Smooth muscle cell (in vitro differentiated cells): ENCODE measurements around the gene PTCD1. TPM values are rescaled to one million over a fixed set of nuclear protein-coding genes. Genes with fewer than 3 reads are reported as not detected.

Experiments
- DNase-seq: peaks from one replicate; lab custom pipeline; 2025; ENCODE audit not compliant: unreplicated experiment; lab: John Stamatoyannopoulos, UW
- H2AFZ ChIP-seq: fragments of 200-600 bp; sonication (generic); 2 replicates; pipeline ENCODE4 v1.6.0; 2016; ENCODE audit warnings: antibody characterized with exemption, low read depth, mild to moderate bottlenecking
- H3F3A ChIP-seq: fragments of 200-600 bp; sonication (generic); 2 replicates; pipeline ENCODE4 v1.6.0; 2017; ENCODE audit warnings: antibody characterized with exemption, low read depth
- H3K27ac ChIP-seq: fragments of 200-600 bp; sonication (generic); 2 replicates; pipeline ENCODE4 v1.5.1; 2016; ENCODE audit warnings: low read depth, mild to moderate bottlenecking
- H3K27me3 ChIP-seq: fragments of 200-600 bp; sonication (generic); 2 replicates; pipeline ENCODE4 v1.6.1; 2016; ENCODE audit warnings: low read depth, mild to moderate bottlenecking
- H3K36me3 ChIP-seq: fragments of 200-600 bp; sonication (generic); 2 replicates; pipeline ENCODE4 v1.5.1; 2016; ENCODE audit warnings: low read depth
- H3K4me1 ChIP-seq: fragments of 200-600 bp; sonication (generic); 2 replicates; pipeline ENCODE4 v1.5.1; 2016; ENCODE audit warnings: low read depth
- H3K4me2 ChIP-seq: fragments of 200-600 bp; sonication (generic); 2 replicates; pipeline ENCODE4 v1.6.0; 2016; ENCODE audit warnings: mild to moderate bottlenecking
- H3K4me3 ChIP-seq: fragments of 200-600 bp; sonication (generic); 2 replicates; pipeline ENCODE4 v1.5.1; 2016; ENCODE audit warnings: mild to moderate bottlenecking
- H3K79me2 ChIP-seq: fragments of 200-600 bp; sonication (generic); 2 replicates; pipeline ENCODE4 v1.6.0; 2016; ENCODE audit warnings: low read depth, mild to moderate bottlenecking
- H3K9ac ChIP-seq: fragments of 200-600 bp; sonication (generic); 2 replicates; pipeline ENCODE4 v1.6.0; 2016; ENCODE audit warnings: low read depth
- H3K9me3 ChIP-seq: fragments of 200-600 bp; sonication (generic); replicated peaks from 2 replicates; pipeline ENCODE4 v1.5.1; 2016; ENCODE audit warnings: low read depth
- H4K20me1 ChIP-seq: fragments of 200-600 bp; sonication (generic); 2 replicates; pipeline ENCODE4 v1.6.0; 2016; ENCODE audit warnings: low read depth
- WGBS: methylation state at CpG from one replicate; pipeline ENCODE4 v1.1.7; 2016; ENCODE audit warnings: low lambda C conversion rate; 5-methylcytosine and 5-hydroxymethylcytosine counted together
- polyA plus RNA-seq: library from polyadenylated mRNA; unstranded; fragments of >200 nt; fragmentation: Nextera tagmentation; extraction: Ambion mirVana; gene quantifications from 2 replicates; pipeline ENCODE4 v1.2.1, GENCODE V29; 2016
- total RNA-seq: library from RNA; depleted of rRNA; stranded (reverse); fragments of >200 nt; gene quantifications from 2 replicates; pipeline ENCODE4 v1.2.3, GENCODE V29; 2014
- TF ChIP-seq, protein P1 (sequence below): fragments of 200-600 bp; sonication (generic); IDR thresholded peaks from 2 replicates; pipeline ENCODE4 v1.5.1; 2017; ENCODE audit warnings: borderline replicate concordance, mild to moderate bottlenecking, antibody characterized with exemption; ENCODE audit not compliant: insufficient read depth, poor library complexity, severe bottlenecking

PTCD1 gene
- total and polyA plus RNA-seq, 2 experiments from 2014 or later: 4.5 to 10.8 TPM

DNA sequence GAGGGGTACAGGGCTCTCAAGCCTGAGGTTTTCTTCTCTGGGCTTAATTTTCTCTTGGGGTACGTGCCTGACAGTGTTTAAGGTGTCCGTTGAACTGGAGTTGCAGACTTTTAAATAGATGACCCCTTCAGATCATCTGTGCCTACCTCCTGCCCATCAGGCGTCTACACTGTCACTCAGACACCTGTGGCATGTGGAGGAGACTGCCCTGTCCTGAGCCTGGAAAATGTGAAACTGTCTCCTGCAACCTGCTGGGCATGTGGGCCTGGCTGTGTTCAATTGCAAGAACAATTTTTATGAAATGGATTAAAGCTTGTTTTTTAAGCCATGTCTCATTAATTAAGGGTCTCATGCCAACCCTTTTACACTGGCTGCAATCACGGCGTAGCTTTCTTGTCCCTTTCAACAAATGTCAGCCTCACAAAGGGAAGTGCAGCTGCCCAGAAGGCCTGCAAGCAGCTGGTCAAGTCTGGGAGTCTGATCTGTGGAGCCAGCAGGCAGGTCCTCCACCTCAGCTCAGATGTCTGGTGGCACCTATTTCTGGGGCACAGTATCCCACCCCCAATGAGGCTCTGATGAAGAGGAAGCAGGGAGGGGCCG is 18.6 kb upstream of the PTCD1 start:
- DNase-seq: no peak
- Histone ChIP-seq H2AFZ (no peak overlapping the region), H3K9ac (no peak overlapping the region), H3K4me1 (no peaks in the 10 kb centered on the region), H3K36me3 (no peaks in the 10 kb centered on the region), H3K9me3 (no peaks in the 10 kb centered on the region), H3K4me2 (no peak overlapping the region), H3K27me3 (no peaks in the 10 kb centered on the region), H3K79me2 (peaks cover 35% of the 10 kb centered on the region), H4K20me1 (peaks cover 56% of the 10 kb centered on the region), H3K27ac (no peak overlapping the region), H3F3A (peaks cover 8% of the 10 kb centered on the region), H3K4me3 (no peak overlapping the region)
- TF ChIP-seq, protein P1, sequence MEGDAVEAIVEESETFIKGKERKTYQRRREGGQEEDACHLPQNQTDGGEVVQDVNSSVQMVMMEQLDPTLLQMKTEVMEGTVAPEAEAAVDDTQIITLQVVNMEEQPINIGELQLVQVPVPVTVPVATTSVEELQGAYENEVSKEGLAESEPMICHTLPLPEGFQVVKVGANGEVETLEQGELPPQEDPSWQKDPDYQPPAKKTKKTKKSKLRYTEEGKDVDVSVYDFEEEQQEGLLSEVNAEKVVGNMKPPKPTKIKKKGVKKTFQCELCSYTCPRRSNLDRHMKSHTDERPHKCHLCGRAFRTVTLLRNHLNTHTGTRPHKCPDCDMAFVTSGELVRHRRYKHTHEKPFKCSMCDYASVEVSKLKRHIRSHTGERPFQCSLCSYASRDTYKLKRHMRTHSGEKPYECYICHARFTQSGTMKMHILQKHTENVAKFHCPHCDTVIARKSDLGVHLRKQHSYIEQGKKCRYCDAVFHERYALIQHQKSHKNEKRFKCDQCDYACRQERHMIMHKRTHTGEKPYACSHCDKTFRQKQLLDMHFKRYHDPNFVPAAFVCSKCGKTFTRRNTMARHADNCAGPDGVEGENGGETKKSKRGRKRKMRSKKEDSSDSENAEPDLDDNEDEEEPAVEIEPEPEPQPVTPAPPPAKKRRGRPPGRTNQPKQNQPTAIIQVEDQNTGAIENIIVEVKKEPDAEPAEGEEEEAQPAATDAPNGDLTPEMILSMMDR: no peak
- 98% methylated on average over 6 of the region's 6 CpGs for WGBS

DNA sequence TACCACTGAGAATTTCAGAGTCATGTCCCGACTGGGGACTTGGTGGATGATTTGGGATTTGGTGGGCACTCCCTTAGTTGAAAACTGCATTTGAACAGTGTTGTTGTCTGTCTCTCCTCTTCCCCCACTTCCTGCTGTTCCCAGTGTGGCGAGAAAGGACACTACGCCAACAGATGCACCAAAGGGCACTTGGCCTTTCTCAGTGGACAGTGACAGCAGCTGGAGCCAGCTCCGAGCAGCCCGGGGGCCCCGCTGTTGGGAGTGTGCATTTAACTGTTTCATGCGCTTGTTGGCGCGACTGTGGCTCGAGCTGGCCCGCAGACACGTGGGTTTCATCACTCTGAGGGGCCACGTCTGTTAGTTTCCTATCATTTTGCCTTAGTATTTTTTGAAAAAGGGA is 17.7 kb upstream of the PTCD1 start:
- WGBS: 93% methylated on average over 13 of the region's 13 CpGs
- H3K9ac ChIP-seq: no peak overlapping the region
- TF ChIP-seq, protein P1: no peak
- no peaks in the 10 kb centered on the region for H3K36me3 ChIP-seq
- no peak overlapping the region for H3K4me2 ChIP-seq
- H3K79me2 ChIP-seq: peaks cover 27% of the 10 kb centered on the region
- no peak overlapping the region for H3K4me3 ChIP-seq
- no peaks in the 10 kb centered on the region for H3K9me3 ChIP-seq
- no peaks in the 10 kb centered on the region for H3K27me3 ChIP-seq
- H3K27ac ChIP-seq: no peak overlapping the region
- H3K4me1 ChIP-seq: no peaks in the 10 kb centered on the region
- DNase-seq: no peak
- H2AFZ ChIP-seq: no peak overlapping the region
- H3F3A ChIP-seq: peaks cover 8% of the 10 kb centered on the region
- H4K20me1 ChIP-seq: peaks cover 49% of the 10 kb centered on the region

DNA sequence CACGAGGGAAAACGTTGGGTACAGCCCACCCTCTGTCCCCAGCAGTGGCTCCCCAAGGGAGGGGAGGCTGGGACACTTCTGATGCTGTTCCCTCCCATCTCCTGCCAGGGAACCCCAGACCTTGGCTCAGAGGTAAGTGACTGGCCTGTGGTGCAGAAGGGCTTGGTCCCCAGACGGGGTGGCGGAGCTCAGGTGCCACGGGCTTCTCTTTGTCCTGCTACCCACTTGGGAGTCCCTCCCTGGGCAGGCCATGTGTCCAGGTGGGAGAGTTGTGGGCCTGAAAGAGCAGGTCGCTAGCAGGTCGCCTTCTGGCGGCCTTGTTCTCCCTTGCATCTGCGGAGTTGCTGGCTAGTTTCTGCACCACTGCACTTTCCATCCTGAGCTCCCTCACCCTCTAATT is 17.3 kb upstream of the PTCD1 start:
- 94% methylated on average over 9 of the region's 9 CpGs for WGBS
- peaks cover 8% of the 10 kb centered on the region for H3F3A ChIP-seq
- H3K27me3 ChIP-seq: no peaks in the 10 kb centered on the region
- no peak overlapping the region for H2AFZ ChIP-seq
- H3K9ac ChIP-seq: no peak overlapping the region
- H3K4me2 ChIP-seq: no peak overlapping the region
- TF ChIP-seq, protein P1: no peak
- peaks cover 47% of the 10 kb centered on the region for H4K20me1 ChIP-seq
- no peaks in the 10 kb centered on the region for H3K36me3 ChIP-seq
- peaks cover 23% of the 10 kb centered on the region for H3K79me2 ChIP-seq
- DNase-seq: no peak
- no peaks in the 10 kb centered on the region for H3K9me3 ChIP-seq
- no peak overlapping the region for H3K4me3 ChIP-seq
- no peaks in the 10 kb centered on the region for H3K4me1 ChIP-seq
- H3K27ac ChIP-seq: no peak overlapping the region

DNA sequence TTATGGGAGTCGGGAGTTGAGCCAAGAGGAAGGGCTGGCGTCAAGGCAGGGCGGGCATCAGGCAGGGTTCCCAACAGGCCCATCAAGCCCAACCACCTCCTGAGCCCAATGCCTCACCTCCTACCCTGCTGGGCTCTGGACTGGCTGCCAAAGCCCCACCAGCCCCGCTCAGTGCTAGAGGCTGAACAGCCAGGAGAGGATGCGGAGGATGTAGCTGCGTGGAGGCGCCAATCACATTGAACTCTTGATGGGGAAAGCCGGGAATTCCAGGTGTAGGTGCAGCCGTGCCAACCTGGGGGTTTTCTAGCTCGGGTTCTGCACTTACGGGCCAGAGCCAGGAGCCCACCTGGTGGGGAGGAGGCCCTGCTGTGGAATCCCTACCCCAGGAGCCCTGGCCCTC is 14.5 kb upstream of the PTCD1 start:
- H3K9ac ChIP-seq: no peak overlapping the region
- no peak overlapping the region for H3K27ac ChIP-seq
- H3K79me2 ChIP-seq: no peaks in the 10 kb centered on the region
- 99% methylated on average over 11 of the region's 11 CpGs for WGBS
- no peak overlapping the region for H3K4me2 ChIP-seq
- TF ChIP-seq, protein P1: no peak
- H3K27me3 ChIP-seq: no peaks in the 10 kb centered on the region
- H3K4me3 ChIP-seq: no peak overlapping the region
- H3K9me3 ChIP-seq: no peaks in the 10 kb centered on the region
- no peak for DNase-seq
- H2AFZ ChIP-seq: no peak overlapping the region
- H3K36me3 ChIP-seq: no peaks in the 10 kb centered on the region
- H4K20me1 ChIP-seq: peaks cover 36% of the 10 kb centered on the region
- H3F3A ChIP-seq: peaks cover 6% of the 10 kb centered on the region
- no peaks in the 10 kb centered on the region for H3K4me1 ChIP-seq
